Measurements from ENCODE around the gene SPAG5. TPM values are rescaled to one million over a fixed set of nuclear protein-coding genes. Genes with fewer than 3 reads are reported as not detected.

The SPAG5 gene
- total and polyA plus RNA-seq, 9 of the 15 experiments (the other 6 are each of a cell fraction or from before 2014, with no cell fraction given): 94.4 to 286 (median 151) TPM

DNA sequence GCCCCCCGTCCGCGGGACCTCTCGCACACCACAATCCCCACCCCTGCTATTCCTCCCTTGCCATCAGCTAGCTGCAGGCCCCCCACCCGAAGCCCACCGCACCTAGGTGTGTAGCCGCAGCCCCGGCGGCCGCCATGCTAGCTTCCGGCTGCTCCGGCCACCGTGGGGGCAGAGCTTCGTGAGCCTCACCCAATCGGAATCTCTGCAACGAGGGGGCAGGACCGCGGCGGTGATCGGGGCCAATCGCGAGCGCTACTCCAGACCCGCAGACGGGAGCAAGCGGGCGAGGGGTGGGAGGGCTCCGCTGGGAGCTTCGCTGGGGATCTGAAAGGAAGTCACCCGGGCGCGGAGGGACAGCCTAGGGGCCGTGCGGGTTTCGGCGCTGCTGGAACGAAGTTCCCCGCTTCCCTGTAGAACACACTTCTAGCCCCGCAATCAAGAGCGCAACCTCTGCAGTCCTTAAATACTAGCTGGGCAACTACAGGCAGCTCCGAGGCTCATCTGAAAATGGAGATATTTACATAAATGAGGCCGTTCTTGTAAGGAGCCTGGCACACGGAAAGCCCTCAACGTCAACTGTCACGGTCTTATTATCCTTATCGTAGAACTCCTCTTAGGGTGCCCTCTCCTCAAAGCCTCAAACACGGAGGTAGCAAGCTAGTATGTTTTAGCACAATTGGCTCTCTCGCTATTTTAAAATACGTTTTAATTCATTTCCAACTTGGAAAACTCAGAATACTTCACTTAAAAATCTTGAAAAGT lies 27.3 kb downstream of the SPAG5 start, which contains the start of gene PIGS (continued):
- TF ChIP-seq SP1 (CRISPR knock-in tag; IDR thresholded peaks at IDR 0.05) (0 out of 2 replicates have a peak, but pooled peaks have one; percentile 5), POLR3A (IDR thresholded peaks at IDR 0.05; ENCODE audit: borderline replicate concordance, extremely low read depth, insufficient read depth, insufficient read length) (no peak), ZNF175 (CRISPR knock-in tag; IDR thresholded peaks at IDR 0.05; ENCODE audit: low read depth) (no peak), NR2C1 (IDR thresholded peaks at IDR 0.05) (no peak), NR2C1 (tag; IDR thresholded peaks at IDR 0.05) (no peak), SMARCC2 (IDR thresholded peaks at IDR 0.05; ENCODE audit: low read depth) (no peak), ARNT (IDR thresholded peaks at IDR 0.05) (peak in 1 of 2 experiments; percentile 29; a peak in 1 of 4 replicates), SAP30 (IDR thresholded peaks at IDR 0.05; ENCODE audit: borderline replicate concordance, insufficient read depth, low read depth, low read length, poor library complexity, severe bottlenecking) (peak; percentile 7), SIN3B (IDR thresholded peaks at IDR 0.05; ENCODE audit: low read depth) (no peak), ZNF311 (CRISPR knock-in tag; IDR thresholded peaks at IDR 0.05) (no peak), HMGXB4 (CRISPR knock-in tag; IDR thresholded peaks at IDR 0.05) (peak; percentile 70; the same call in 1 of the 2 replicates), CREB1 (IDR thresholded peaks at IDR 0.05) (no peak), CREB1 (CRISPR knock-in tag; IDR thresholded peaks at IDR 0.05) (no peak), POLR2H (tag; IDR thresholded peaks at IDR 0.05; ENCODE audit: low read depth) (peak; percentile 23; the same call in 1 of the 2 replicates), MEF2D (tag; conservative IDR thresholded peaks at IDR 0.05; ENCODE audit: low read depth) (no peak), CXXC5 (CRISPR knock-in tag; IDR thresholded peaks at IDR 0.05) (peak; percentile 86), GTF2F1 (IDR thresholded peaks at IDR 0.05; ENCODE audit: low read depth, low read length) (no peak), POU5F1 (IDR thresholded peaks at IDR 0.05; ENCODE audit: borderline replicate concordance, low read depth, low read length, partially characterized antibody) (no peak), SMAD2 (IDR thresholded peaks at IDR 0.05; ENCODE audit: low read depth, low read length) (no peak), ZNF143 (CRISPR knock-in tag; IDR thresholded peaks at IDR 0.05) (no peak), ZBTB7A (IDR thresholded peaks at IDR 0.05; ENCODE audit: borderline replicate concordance, control insufficient read depth, low read depth, low read length) (peak; percentile 75)
- TF ChIP-seq, protein P1, sequence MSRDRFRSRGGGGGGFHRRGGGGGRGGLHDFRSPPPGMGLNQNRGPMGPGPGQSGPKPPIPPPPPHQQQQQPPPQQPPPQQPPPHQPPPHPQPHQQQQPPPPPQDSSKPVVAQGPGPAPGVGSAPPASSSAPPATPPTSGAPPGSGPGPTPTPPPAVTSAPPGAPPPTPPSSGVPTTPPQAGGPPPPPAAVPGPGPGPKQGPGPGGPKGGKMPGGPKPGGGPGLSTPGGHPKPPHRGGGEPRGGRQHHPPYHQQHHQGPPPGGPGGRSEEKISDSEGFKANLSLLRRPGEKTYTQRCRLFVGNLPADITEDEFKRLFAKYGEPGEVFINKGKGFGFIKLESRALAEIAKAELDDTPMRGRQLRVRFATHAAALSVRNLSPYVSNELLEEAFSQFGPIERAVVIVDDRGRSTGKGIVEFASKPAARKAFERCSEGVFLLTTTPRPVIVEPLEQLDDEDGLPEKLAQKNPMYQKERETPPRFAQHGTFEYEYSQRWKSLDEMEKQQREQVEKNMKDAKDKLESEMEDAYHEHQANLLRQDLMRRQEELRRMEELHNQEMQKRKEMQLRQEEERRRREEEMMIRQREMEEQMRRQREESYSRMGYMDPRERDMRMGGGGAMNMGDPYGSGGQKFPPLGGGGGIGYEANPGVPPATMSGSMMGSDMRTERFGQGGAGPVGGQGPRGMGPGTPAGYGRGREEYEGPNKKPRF (IDR thresholded peaks at IDR 0.05; ENCODE audit: low read depth, low read length): no peak
- TF ChIP-seq, protein P2, sequence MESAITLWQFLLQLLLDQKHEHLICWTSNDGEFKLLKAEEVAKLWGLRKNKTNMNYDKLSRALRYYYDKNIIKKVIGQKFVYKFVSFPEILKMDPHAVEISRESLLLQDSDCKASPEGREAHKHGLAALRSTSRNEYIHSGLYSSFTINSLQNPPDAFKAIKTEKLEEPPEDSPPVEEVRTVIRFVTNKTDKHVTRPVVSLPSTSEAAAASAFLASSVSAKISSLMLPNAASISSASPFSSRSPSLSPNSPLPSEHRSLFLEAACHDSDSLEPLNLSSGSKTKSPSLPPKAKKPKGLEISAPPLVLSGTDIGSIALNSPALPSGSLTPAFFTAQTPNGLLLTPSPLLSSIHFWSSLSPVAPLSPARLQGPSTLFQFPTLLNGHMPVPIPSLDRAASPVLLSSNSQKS (CRISPR knock-in tag; IDR thresholded peaks at IDR 0.05): no peak

All from K562 (cell line).